Right lung (tissue), 5 donors: ENCODE measurements around the gene PHLDB1. TPM values are rescaled to one million over a fixed set of nuclear protein-coding genes. Genes with fewer than 3 reads are reported as not detected.

Source experiments
- polyA plus RNA-seq, 5 donors: library from polyadenylated mRNA; unstranded; fragments of 120-200 nt; gene quantifications; one replicate each; pipeline versions ENCODE4 v1.2.1 to v1.2.3, GENCODE V29; 2013; ENCODE audit warnings: inconsistent platforms in 1 of 5, low replicate concordance in 1 of 5; ENCODE audit not compliant: insufficient read length in 5 of 5, insufficient read depth in 1 of 5

The PHLDB1 gene
- polyA plus RNA-seq, 5 donors, result 72.4 to 102 (median 87.0) TPM

Other genes starting within 250 kb of the PHLDB1 start
- 10 to 100 TPM; 29.6 to 47.8 (median 44.1) TPM for gene UBE4A, start 248.0 kb upstream of the PHLDB1 start, polyA plus RNA-seq
- 100 to 1,000 TPM; 349 to 500 (median 384) TPM for gene ATP5MG, start 206.0 kb upstream of the PHLDB1 start, polyA plus RNA-seq
- 10 to 100 TPM; 34.7 to 53.3 (median 49.3) TPM for gene KMT2A, start 171.1 kb upstream of the PHLDB1 start, polyA plus RNA-seq
- 1 to 10 TPM in 3 of 5 donors, under 1 TPM in 2; 0.55 to 1.2 (median 1.1) TPM for gene TTC36, start 80.1 kb upstream of the PHLDB1 start, polyA plus RNA-seq
- 10 to 100 TPM; 19.2 to 26.2 (median 25.4) TPM for gene TMEM25, start 76.4 kb upstream of the PHLDB1 start, polyA plus RNA-seq
- 10 to 100 TPM; 37.3 to 48.8 (median 44.0) TPM for gene IFT46, start 41.7 kb upstream of the PHLDB1 start, polyA plus RNA-seq
- gene ARCN1, start 35.2 kb upstream of the PHLDB1 start, polyA plus RNA-seq, result 100 to 1,000 TPM; 153 to 171 (median 167) TPM
- gene TREH, start 72.0 kb downstream of the PHLDB1 start, polyA plus RNA-seq, result under 1 TPM; 0.08 to 0.35 (median 0.16) TPM
- gene DDX6, start 183.5 kb downstream of the PHLDB1 start, polyA plus RNA-seq, result 100 to 1,000 TPM in 4 of 5 donors, 10 to 100 TPM in 1; 96.5 to 140 (median 127) TPM